H1 (cell line): ENCODE data around the gene TNXB. TPM values are rescaled to one million over a fixed set of nuclear protein-coding genes. Genes with fewer than 3 reads are reported as not detected.

Experiments
- CTCF ChIA-PET: fragments of 300-600 bp; sonication (Branson Sonifier 250); formaldehyde crosslinking; loops from one replicate; lab custom pipeline; 2021; ENCODE audit not compliant: partially characterized antibody; lab: Charles Lee
- POLR2A ChIA-PET: fragments of 300-600 bp; sonication (Branson Sonifier 250); formaldehyde crosslinking; loops from one replicate; lab custom pipeline; 2021; ENCODE audit warnings: inconsistent platforms; ENCODE audit not compliant: partially characterized antibody; lab: Charles Lee
- DNase-seq, 2 experiments: peaks; one replicate each; pipeline versions ENCODE4 v3.0.0 to v3.0.0-alpha.2; 2010 to 2022; ENCODE audit warnings: low spot score in 2 of 2, low read depth in 1 of 2, mixed read lengths in 1 of 2
- FAIRE-seq: peaks from 2 replicates; lab custom pipeline; 2011; peaks lifted over from hg19 to GRCh38; lab: Jason Lieb, UNC
- H2AFZ ChIP-seq: 2 replicates; pipeline ENCODE4 v1.8.1; 2012; ENCODE audit warnings: low read length, inconsistent platforms
- H2AK5ac ChIP-seq: 2 replicates; pipeline ENCODE4 v1.6.1; 2013; ENCODE audit warnings: low read depth, low read length
- H2BK120ac ChIP-seq: replicated peaks from 2 replicates; pipeline ENCODE3; 2013; ENCODE audit warnings: low read depth, low read length, inconsistent platforms
- H2BK12ac ChIP-seq: 2 replicates; pipeline ENCODE4 v1.6.1; 2013; ENCODE audit warnings: low read depth, low read length
- H2BK15ac ChIP-seq: 2 replicates; pipeline ENCODE4 v1.6.1; 2013; ENCODE audit warnings: low read length
- H2BK20ac ChIP-seq: 2 replicates; pipeline ENCODE4 v1.6.1; 2013; ENCODE audit warnings: low read length
- H2BK5ac ChIP-seq: 2 replicates; pipeline ENCODE4 v1.6.1; 2013; ENCODE audit warnings: low read depth, low read length
- H3K14ac ChIP-seq: 2 replicates; pipeline ENCODE4 v1.6.1; 2013; ENCODE audit warnings: inconsistent platforms; ENCODE audit not compliant: insufficient read length
- H3K18ac ChIP-seq: 2 replicates; pipeline ENCODE4 v1.6.1; 2013; ENCODE audit warnings: low read length; ENCODE audit errors: extremely low read depth
- H3K23ac ChIP-seq: 2 replicates; pipeline ENCODE4 v1.6.1; 2013; ENCODE audit warnings: inconsistent platforms; ENCODE audit not compliant: insufficient read length
- H3K23me2 ChIP-seq: 2 replicates; pipeline ENCODE4 v1.6.1; 2013; ENCODE audit warnings: low read depth, low read length
- H3K27ac ChIP-seq: 2 replicates; pipeline ENCODE4 v1.6.1; 2011; ENCODE audit warnings: low read depth, low read length, inconsistent platforms
- H3K27me3 ChIP-seq, 4 experiments: replicated peaks in 1 of 4; 1 replicate in 1 of 4; 2 replicates in 3 of 4; pipeline versions ENCODE4 v1.6.1 to v1.8.1; 2011 to 2013; ENCODE audit warnings: low read length in 3 of 4, mild to moderate bottlenecking in 3 of 4, inconsistent platforms in 2 of 4, mixed read lengths in 2 of 4, moderate library complexity in 1 of 4; ENCODE audit not compliant: control insufficient read depth in 3 of 4, insufficient read depth in 3 of 4; ENCODE audit errors: extremely low read depth in 1 of 4
- H3K36me3 ChIP-seq, 4 experiments: 2 replicates each; pipeline versions ENCODE4 v1.6.1 to v1.8.1; 2011 to 2013; ENCODE audit warnings: mild to moderate bottlenecking in 4 of 4, low read length in 3 of 4, moderate library complexity in 2 of 4, control low read depth in 1 of 4, inconsistent platforms in 1 of 4; ENCODE audit not compliant: insufficient read depth in 4 of 4, control insufficient read depth in 2 of 4
- H3K4ac ChIP-seq: replicated peaks from 2 replicates; pipeline ENCODE3; 2013; ENCODE audit warnings: low read length, low read depth, mixed read lengths, inconsistent platforms; ENCODE audit not compliant: insufficient read length
- H3K4me1 ChIP-seq, 4 experiments: replicated peaks in 1 of 4; 1 replicate in 1 of 4; 2 replicates in 3 of 4; pipeline versions ENCODE4 v1.6.1 to v1.8.1; 2011 to 2013; ENCODE audit warnings: low read length in 3 of 4, inconsistent platforms in 2 of 4, mixed read lengths in 1 of 4; ENCODE audit not compliant: insufficient read depth in 4 of 4, control insufficient read depth in 3 of 4
- H3K4me2 ChIP-seq, 2 experiments: 2 replicates each; pipeline versions ENCODE4 v1.6.1 to v1.8.1; 2011 to 2013; ENCODE audit warnings: low read depth in 2 of 2, low read length in 2 of 2, control low read depth in 1 of 2, inconsistent platforms in 1 of 2, mild to moderate bottlenecking in 1 of 2; ENCODE audit not compliant: insufficient read depth in 1 of 2
- H3K4me3 ChIP-seq, 4 experiments: fragments of 200-600, 300-600 bp in 1 of 4; sonication (generic), shearing (Covaris generic), sonication (Bioruptor Twin) in 1 of 4; 2 replicates each; pipeline versions ENCODE4 v1.5.1 to v1.8.1; 2011 to 2016; ENCODE audit warnings: low read length in 4 of 4, low read depth in 3 of 4, control low read depth in 2 of 4, inconsistent platforms in 2 of 4, mild to moderate bottlenecking in 2 of 4, mixed read lengths in 1 of 4, moderate library complexity in 1 of 4; ENCODE audit not compliant: insufficient read depth in 2 of 4; ENCODE audit errors: extremely low read depth in 1 of 4
- H3K56ac ChIP-seq: replicated peaks from 2 replicates; pipeline ENCODE3; 2013; ENCODE audit warnings: low read depth, mild to moderate bottlenecking, mixed read lengths, low read length, inconsistent platforms; ENCODE audit not compliant: insufficient read length
- H3K79me1 ChIP-seq: 2 replicates; pipeline ENCODE4 v1.6.1; 2013; ENCODE audit warnings: low read depth, low read length, control low read depth
- H3K79me2 ChIP-seq, 2 experiments: 2 replicates each; pipeline versions ENCODE4 v1.6.1 to v1.8.1; 2012 to 2013; ENCODE audit warnings: low read length in 2 of 2, mild to moderate bottlenecking in 2 of 2, inconsistent platforms in 1 of 2; ENCODE audit not compliant: insufficient read depth in 2 of 2, control insufficient read depth in 1 of 2
- H3K9ac ChIP-seq, 4 experiments: replicated peaks in 1 of 4; 1 replicate in 1 of 4; 2 replicates in 3 of 4; pipeline versions ENCODE4 v1.6.1 to v1.8.1; 2011 to 2013; ENCODE audit warnings: low read depth in 3 of 4, low read length in 3 of 4, control low read depth in 2 of 4, mild to moderate bottlenecking in 2 of 4, moderate library complexity in 2 of 4, inconsistent platforms in 1 of 4; ENCODE audit errors: extremely low read depth in 1 of 4
- H3K9me3 ChIP-seq, 2 experiments: 2 replicates each; pipeline versions ENCODE4 v1.6.1 to v1.8.1; 2012 to 2013; ENCODE audit warnings: mild to moderate bottlenecking in 2 of 2, moderate library complexity in 2 of 2, control low read depth in 1 of 2, inconsistent platforms in 1 of 2, low read depth in 1 of 2, low read length in 1 of 2, mixed read lengths in 1 of 2; ENCODE audit not compliant: insufficient read depth in 2 of 2
- H4K20me1 ChIP-seq, 2 experiments: replicated peaks in 1 of 2; 2 replicates each; pipeline versions ENCODE3 to v1.8.1; 2011 to 2013; ENCODE audit warnings: inconsistent platforms in 2 of 2, low read length in 2 of 2, mild to moderate bottlenecking in 1 of 2; ENCODE audit not compliant: insufficient read depth in 2 of 2, control insufficient read depth in 1 of 2
- H4K5ac ChIP-seq: 2 replicates; pipeline ENCODE4 v1.6.1; 2013; ENCODE audit warnings: low read length, low read depth, mixed read lengths, inconsistent platforms; ENCODE audit not compliant: insufficient read length
- H4K8ac ChIP-seq: 2 replicates; pipeline ENCODE4 v1.8.0; 2013; ENCODE audit warnings: mild to moderate bottlenecking, moderate library complexity, low read length, inconsistent platforms; ENCODE audit not compliant: insufficient read depth; ENCODE audit errors: extremely low read depth
- H4K91ac ChIP-seq: replicated peaks from 2 replicates; pipeline ENCODE3; 2013; ENCODE audit warnings: low read length, mixed read lengths, inconsistent platforms; ENCODE audit not compliant: insufficient read length
- RAD21 ChIP-seq, 2 experiments: IDR thresholded peaks in 1 of 2; conservative IDR thresholded peaks in 1 of 2; 2 replicates each; pipeline ENCODE4 v1.6.1; 2011; ENCODE audit warnings: low read depth in 2 of 2, low read length in 2 of 2, improper control_type of control experiment in 1 of 2, inconsistent platforms in 1 of 2, mild to moderate bottlenecking in 1 of 2, moderate library complexity in 1 of 2
- WGBS, 2 experiments: shearing (Covaris generic) in 1 of 2; methylation state at CpG; one replicate each; pipeline versions ENCODE4 v1.1.6 to v1.1.7; 2013 to 2015; ENCODE audit warnings: low lambda C conversion rate in 2 of 2, mixed read lengths in 2 of 2, inconsistent platforms in 1 of 2, low coverage in 1 of 2, missing lambda C conversion rate in 1 of 2; ENCODE audit not compliant: insufficient replicate concordance in 2 of 2, insufficient coverage in 1 of 2, insufficient read length in 1 of 2; ENCODE audit errors: extremely low coverage in 1 of 2, missing lambda C conversion rate in 1 of 2; 5-methylcytosine and 5-hydroxymethylcytosine counted together
- polyA plus RNA-seq, 7 experiments: library from polyadenylated mRNA; depleted of rRNA in 3 of 7; stranded (reverse) in 5 of 7; unstranded in 2 of 7; fragments of >200 nt in 5 of 7; fragments of 200-250 nt in 2 of 7; gene quantifications; 1 replicate in 5 of 7; 2 replicates in 1 of 7; 4 replicates in 1 of 7; pipeline versions ENCODE4 v1.2.1 to v1.2.3, GENCODE V29; 2011 to 2013; ENCODE audit warnings: missing spikeins in 2 of 7, mixed read lengths in 2 of 7
- total RNA-seq: library from RNA; stranded (reverse); fragmentation: NEBNext Ultra II Directional; extraction: Animal tissue kit (Norgen Biotek cat#: 25700); gene quantifications from 2 replicates; pipeline ENCODE4 v1.2.1, GENCODE V29; 2021

The TNXB gene
- total and polyA plus RNA-seq, 2 of the 8 experiments (the other 6 are each of a cell fraction or from before 2014, with no cell fraction given), result 3.1 to 4.8 TPM

DNA sequence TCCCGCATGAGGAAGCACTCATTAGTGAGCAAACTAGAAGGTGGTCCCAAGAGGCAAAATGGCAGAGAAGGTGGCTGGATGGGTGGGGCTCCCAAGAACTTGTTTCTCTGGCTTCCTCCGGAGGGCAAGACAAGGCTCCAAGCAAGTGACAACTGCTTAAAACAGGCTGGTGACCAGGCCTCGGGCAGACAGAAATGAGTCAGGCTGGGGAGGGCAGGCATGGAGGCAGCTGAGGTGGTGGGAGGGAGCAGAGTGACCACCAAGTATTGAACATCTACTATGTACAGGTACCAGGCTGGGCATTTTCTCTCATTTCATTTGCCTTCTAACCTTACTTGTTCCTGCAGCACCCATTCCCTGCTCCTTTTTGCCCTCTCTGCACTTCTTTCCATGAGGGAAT is 33.4 kb downstream of the TNXB start:
- H2BK5ac ChIP-seq, result no peak overlapping the region; the same call in 1 of the 2 replicates
- CTCF ChIA-PET, result interaction anchor here (1.0 to 2.8 kb wide), 5 partner anchors 9 to 41 kb away, joined by 3 to 16 read pairs (median 7); no protein-coding TSS in a partner anchor
- H3K27ac ChIP-seq, result no peak overlapping the region
- H2BK15ac ChIP-seq, result no peak overlapping the region
- H4K8ac ChIP-seq, result no peak overlapping the region
- no peak overlapping the region for H4K91ac ChIP-seq
- POLR2A ChIA-PET, result interaction anchor here (1.1 to 1.4 kb wide), 4 partner anchors 12 to 126 kb away, joined by 3 to 5 read pairs (median 4); no protein-coding TSS in a partner anchor
- peaks cover 0 to 6% (median 4%) of the 10 kb centered on the region in 4 experiments; a peak in 6 of 7 replicates for H3K4me1 ChIP-seq
- H3K4ac ChIP-seq, result no peak overlapping the region
- no peak overlapping the region for H2BK20ac ChIP-seq
- H3K14ac ChIP-seq, result no peak overlapping the region
- H3K23me2 ChIP-seq, result no peaks in the 10 kb centered on the region
- no peak for TF ChIP-seq RAD21 (IDR thresholded peaks at IDR 0.05 in 1 of 2, conservative IDR thresholded peaks at IDR 0.05 in 1 of 2; ENCODE audit: low read depth in 2 of 2, low read length in 2 of 2)
- H3K9ac ChIP-seq, result no peak overlapping the region; a peak in 1 of 7 replicates
- no peak overlapping the region for H3K56ac ChIP-seq
- no peaks in the 10 kb centered on the region for H3K79me1 ChIP-seq
- H4K20me1 ChIP-seq, result no peaks in the 10 kb centered on the region
- no peak for FAIRE-seq
- H3K18ac ChIP-seq, result no peak overlapping the region
- no peaks in the 10 kb centered on the region; a peak in 1 of 7 replicates for H3K27me3 ChIP-seq
- no peak for DNase-seq
- H2BK12ac ChIP-seq, result no peak overlapping the region
- H4K5ac ChIP-seq, result no peak overlapping the region
- no peak overlapping the region for H3K4me2 ChIP-seq
- no peak overlapping the region for H2BK120ac ChIP-seq
- H3K79me2 ChIP-seq, result no peaks in the 10 kb centered on the region
- no peak overlapping the region for H3K4me3 ChIP-seq
- no peak overlapping the region for H3K23ac ChIP-seq
- H2AFZ ChIP-seq, result no peak overlapping the region
- no peak overlapping the region for H2AK5ac ChIP-seq
- H3K36me3 ChIP-seq, result no peaks in the 10 kb centered on the region
- H3K9me3 ChIP-seq, result no peaks in the 10 kb centered on the region
- WGBS, 2 experiments, result 83% methylated on average over 3 of the region's 3 CpGs; no CpG with 5 or more reads in 1 of the 2 experiments
